Adrenal gland (tissue), 12 donors: ENCODE data around the gene ANKRD6. TPM values are rescaled to one million over a fixed set of nuclear protein-coding genes. Genes with fewer than 3 reads are reported as not detected.

ENCODE experiments used
- DNase-seq, 7 donors: peaks; one replicate each; pipeline ENCODE4 v3.0.0-alpha.2; 2019 to 2020
- H3K27ac ChIP-seq, 5 donors: fragments of 200-600 bp; sonication (generic) in 4 of 5; 1 replicate in 3 of 5; 2 replicates in 2 of 5; pipeline versions ENCODE4 v1.5.1 to v1.8.0; 2016 to 2020; ENCODE audit warnings: mild to moderate bottlenecking in 1 of 5
- H3K27me3 ChIP-seq: fragments of 200-600 bp; 2 replicates; pipeline ENCODE4 v1.8.0; 2021
- H3K36me3 ChIP-seq, 2 donors: fragments of 200-600 bp; replicated peaks in 1 of 2; 1 replicate in 1 of 2; 2 replicates in 1 of 2; pipeline versions ENCODE4 v1.5.1 to v1.8.0; 2018 to 2022
- H3K4me1 ChIP-seq, 2 donors: fragments of 200-600 bp; replicated peaks in 1 of 2; 1 replicate in 1 of 2; 2 replicates in 1 of 2; pipeline versions ENCODE4 v1.5.1 to v1.8.0; 2018 to 2021
- H3K4me3 ChIP-seq, 4 donors: fragments of 200-600 bp; sonication (generic) in 3 of 4; one replicate each; pipeline ENCODE4 v1.5.1; 2016 to 2018
- H3K9me3 ChIP-seq, 3 donors: fragments of 200-600 bp; sonication (generic) in 1 of 3; replicated peaks in 1 of 3; 1 replicate in 2 of 3; 2 replicates in 1 of 3; pipeline versions ENCODE4 v1.5.1 to v1.8.0; 2016 to 2021
- CTCF ChIP-seq, 6 experiments: fragments of 450-650 bp in 4 of 6; fragments of 200-600 bp in 2 of 6; sonication (generic) in 1 of 6; IDR thresholded peaks; 1 replicate in 5 of 6; 2 replicates in 1 of 6; pipeline versions ENCODE4 v1.5.1 to v1.8.0; 2016 to 2021; ENCODE audit warnings: antibody characterized with exemption in 6 of 6, mild to moderate bottlenecking in 2 of 6, moderate library complexity in 1 of 6
- POLR2A ChIP-seq, 2 donors: fragments of 450-650 bp; IDR thresholded peaks; one replicate each; pipeline ENCODE4 v1.6.1; 2017; ENCODE audit warnings: antibody characterized with exemption in 2 of 2, mild to moderate bottlenecking in 2 of 2, moderate library complexity in 1 of 2
- WGBS, 4 donors: extraction: QIAGEN DNeasy Blood & Tissue Kit in 2 of 4; methylation state at CpG; one replicate each; pipeline versions ENCODE4 v1.1.5 to v1.1.7; 2013 to 2017; 5-methylcytosine and 5-hydroxymethylcytosine counted together
- intact Hi-C, 2 donors: fragments of 100-400 bp; cut with DNase I; formaldehyde crosslinking; loops; one replicate each; pipeline versions ENCODE4 v1.14.1 to v1.15.0; 2022 to 2023
- polyA plus RNA-seq, 3 donors: library from polyadenylated mRNA; stranded (reverse); fragments of 200-250 nt in 2 of 3; fragments of 350-450 nt in 1 of 3; fragmentation: Illumina TruSeq in 1 of 3; extraction: RNeasy Lipid Tissue Mini Kit (QIAGEN cat#74804) in 1 of 3; gene quantifications; one replicate each; pipeline ENCODE4 v1.2.3, GENCODE V29; 2013 to 2014
- total RNA-seq, 9 donors: library from RNA; depleted of rRNA in 4 of 9; stranded (reverse); fragments of >200 nt in 4 of 9; fragments of 120-200 nt in 1 of 9; fragmentation: NEBNext Ultra II Directional in 1 of 9; extraction: Animal tissue kit (Norgen Biotek cat#: 25700) in 1 of 9; gene quantifications; one replicate each; pipeline versions ENCODE4 v1.1.0 to v1.2.4, GENCODE V29; 2013 to 2023
- donor health status: healthy with polysubstance abuse.
- donor health status: Bipolar disorder and iron deficiency.
- donor health status: DM: yes; HTN: yes; CAD: no.
- donor health status: DM: no; HTN: no; CAD: no.
- donor health status: DM: no; HTN: no; CAD: no.
- donor health status: DM: yes; HTN: yes; CAD: no.

ANKRD6 gene
- total and polyA plus RNA-seq, 12 donors: 2.8 to 16.6 (median 7.7) TPM

GRCh38 chr6:89580997-89581666 is 148.2 kb downstream of the ANKRD6 start:
- 77 to 89% (median 81%) methylated on average over 3 of the region's 3 CpGs for WGBS, 4 donors
- no peak overlapping the region for H3K4me3 ChIP-seq
- DNase-seq: no peak
- TF ChIP-seq POLR2A (IDR thresholded peaks at IDR 0.05): no peak
- TF ChIP-seq CTCF (IDR thresholded peaks at IDR 0.05): no peak
- intact Hi-C loops: no loop called here
- H3K9me3 ChIP-seq: no peaks in the 10 kb centered on the region
- H3K27ac ChIP-seq: no peak overlapping the region
- no peaks in the 10 kb centered on the region for H3K27me3 ChIP-seq
- H3K36me3 ChIP-seq: no peaks in the 10 kb centered on the region
- H3K4me1 ChIP-seq: no peaks in the 10 kb centered on the region

DNA sequence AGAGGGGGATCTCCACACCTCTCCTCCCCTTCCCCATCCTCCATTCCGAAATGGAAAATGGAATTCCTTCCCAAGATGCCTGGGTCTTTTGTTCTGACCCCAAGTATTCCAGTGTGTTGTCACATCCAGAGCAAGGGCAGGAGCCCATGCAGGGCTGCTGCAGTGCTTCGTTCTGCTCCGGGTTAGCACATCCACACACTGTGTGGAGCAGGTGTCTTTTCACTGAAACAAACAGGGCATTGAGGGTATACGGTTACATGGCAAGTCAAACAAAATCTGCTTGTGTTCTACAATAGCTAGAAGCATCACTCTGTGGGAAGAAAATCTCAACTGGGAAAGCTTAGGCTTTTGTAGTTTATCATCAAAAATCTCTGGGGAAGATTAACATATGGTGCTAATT is 148.7 kb downstream of the ANKRD6 start:
- H3K27me3 ChIP-seq: no peaks in the 10 kb centered on the region
- no peak for DNase-seq
- no peaks in the 10 kb centered on the region for H3K9me3 ChIP-seq
- no peak overlapping the region for H3K4me3 ChIP-seq
- H3K36me3 ChIP-seq: no peaks in the 10 kb centered on the region
- 87 to 94% (median 92%) methylated on average over 4 of the region's 4 CpGs for WGBS, 4 donors
- H3K4me1 ChIP-seq: no peaks in the 10 kb centered on the region
- TF ChIP-seq CTCF (IDR thresholded peaks at IDR 0.05) (no peak), POLR2A (IDR thresholded peaks at IDR 0.05) (no peak)
- H3K27ac ChIP-seq: no peak overlapping the region
- intact Hi-C loops: no loop called here

DNA sequence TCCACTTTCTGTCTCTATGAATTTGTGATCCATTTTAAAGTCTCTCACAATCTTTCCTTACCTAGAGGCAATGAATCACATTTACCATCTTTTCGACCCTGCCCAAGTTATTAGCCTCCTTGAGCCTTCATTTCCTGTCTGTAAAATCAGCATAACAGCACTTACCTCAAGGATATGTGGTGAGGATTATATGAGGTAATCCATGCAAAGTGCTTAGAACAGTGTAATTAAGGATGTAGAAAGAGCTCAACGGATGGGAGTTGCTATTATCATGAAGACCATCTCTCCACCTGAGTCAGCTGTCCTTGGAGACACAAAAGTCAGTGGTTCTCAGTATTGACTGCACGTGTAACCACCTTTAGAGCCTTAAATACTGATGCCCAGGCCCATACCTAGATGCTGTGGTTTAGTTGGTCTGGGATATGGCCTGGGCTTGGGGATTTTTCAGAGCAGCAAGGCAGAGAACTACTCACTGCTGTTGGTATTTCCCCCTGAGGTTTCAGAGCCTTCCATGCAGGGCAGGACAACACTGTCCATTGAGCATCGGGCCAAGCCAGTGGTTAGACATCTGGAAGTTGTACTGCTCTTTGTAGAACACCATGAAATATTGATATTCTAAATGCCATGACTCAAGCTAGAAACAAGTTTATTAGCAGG is 149.8 kb downstream of the ANKRD6 start:
- intact Hi-C loops: no loop called here
- TF ChIP-seq POLR2A (IDR thresholded peaks at IDR 0.05) (no peak), CTCF (IDR thresholded peaks at IDR 0.05) (no peak)
- Histone ChIP-seq H3K36me3 (no peaks in the 10 kb centered on the region), H3K4me1 (no peaks in the 10 kb centered on the region), H3K4me3 (no peak overlapping the region), H3K27ac (no peak overlapping the region), H3K27me3 (no peaks in the 10 kb centered on the region), H3K9me3 (no peaks in the 10 kb centered on the region)
- 85 to 88% (median 88%) methylated on average over 4 of the region's 4 CpGs for WGBS, 4 donors
- DNase-seq: no peak

DNA sequence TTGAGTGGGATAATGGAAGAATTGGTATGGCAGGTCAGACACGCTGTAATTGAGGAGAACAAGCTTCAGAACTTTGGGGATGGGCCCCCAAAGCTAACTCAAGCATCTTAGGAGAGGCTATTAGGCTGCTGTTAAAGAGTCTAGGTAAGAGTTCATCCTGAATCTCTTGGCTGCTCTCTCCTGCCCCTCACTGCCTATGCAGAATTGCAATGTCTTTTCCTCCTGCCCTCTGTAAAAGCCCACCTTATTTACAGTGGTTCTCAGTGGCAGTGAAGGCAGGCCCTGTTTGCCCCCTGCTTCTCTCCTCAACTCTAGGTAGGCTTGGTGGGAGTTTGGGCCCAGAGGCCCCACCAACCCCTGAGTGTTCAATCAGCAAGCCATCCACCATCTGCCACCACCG is 150.6 kb downstream of the ANKRD6 start:
- WGBS, 4 donors: 80 to 95% (median 90%) methylated on average over 2 of the region's 2 CpGs
- H3K27me3 ChIP-seq: no peaks in the 10 kb centered on the region
- TF ChIP-seq POLR2A (IDR thresholded peaks at IDR 0.05) (no peak), CTCF (IDR thresholded peaks at IDR 0.05) (no peak)
- H3K27ac ChIP-seq: no peak overlapping the region
- no peaks in the 10 kb centered on the region for H3K9me3 ChIP-seq
- H3K4me1 ChIP-seq: no peaks in the 10 kb centered on the region
- intact Hi-C loops: no loop called here
- no peak for DNase-seq
- no peak overlapping the region for H3K4me3 ChIP-seq
- H3K36me3 ChIP-seq: no peaks in the 10 kb centered on the region
